SKM-1 (cell line): Measurements from ENCODE around the gene SMOC2.
"Not testable (repeated sequence)": the region's sequence is repeated elsewhere in the genome, so short reads cannot be mapped to it uniquely, and the experiment has no call there.

Experiments
- DNase-seq: peaks from one replicate; lab custom pipeline; 2025; ENCODE audit not compliant: unreplicated experiment; lab: John Stamatoyannopoulos, UW

Gene SMOC2

DNA sequence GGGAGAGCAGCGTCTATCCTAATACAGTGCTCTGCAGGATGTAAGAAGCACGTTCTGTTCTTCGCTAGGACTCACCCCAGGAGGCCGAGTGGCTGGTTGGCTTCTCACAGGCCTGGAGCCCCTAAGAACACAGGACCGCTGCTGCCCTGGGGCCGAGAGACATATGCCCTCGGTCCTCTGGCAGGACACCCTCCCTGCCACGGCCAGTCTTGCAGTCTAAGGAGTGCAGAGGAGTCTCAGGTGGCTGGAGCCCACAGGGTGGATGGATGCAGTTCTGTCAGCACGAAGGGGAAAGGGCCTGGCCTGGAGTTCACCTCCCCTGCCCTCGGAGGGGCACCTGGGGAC lies 96.5 kb downstream of the SMOC2 start:
- no peak for DNase-seq

DNA sequence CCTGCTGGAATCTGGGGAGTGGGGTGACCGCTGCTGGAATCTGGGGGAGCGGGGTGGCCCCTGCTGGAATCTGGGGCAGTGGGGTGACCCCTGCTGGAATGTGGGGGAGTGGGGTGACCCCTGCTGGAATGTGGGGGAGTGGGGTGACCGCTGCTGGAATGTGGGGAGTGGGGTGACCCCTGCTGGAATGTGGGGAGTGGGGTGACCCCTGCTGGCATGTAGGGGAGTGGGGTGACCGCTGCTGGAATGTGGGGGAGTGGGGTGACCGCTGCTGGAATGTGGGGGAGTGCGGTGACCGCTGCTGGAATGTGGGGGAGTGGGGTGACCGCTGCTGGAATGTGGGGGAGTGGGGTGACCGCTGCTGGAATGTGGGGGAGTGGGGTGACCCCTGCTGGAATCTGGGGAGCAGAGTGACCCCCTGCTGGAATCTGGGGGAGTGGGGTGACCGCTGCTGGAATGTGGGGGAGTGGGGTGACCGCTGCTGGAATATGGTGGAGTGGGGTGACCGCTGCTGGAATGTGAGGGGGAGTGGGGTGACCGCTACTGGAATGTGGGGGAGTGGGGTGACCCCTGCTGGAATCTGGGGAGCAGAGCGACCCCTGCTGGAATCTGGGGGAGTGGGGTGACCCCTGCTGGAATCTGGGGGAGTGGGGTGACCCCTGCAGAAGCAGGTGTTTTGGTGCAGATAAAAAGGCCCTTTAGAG lies 97.4 kb downstream of the SMOC2 start:
- not testable (repeated sequence) for DNase-seq

DNA sequence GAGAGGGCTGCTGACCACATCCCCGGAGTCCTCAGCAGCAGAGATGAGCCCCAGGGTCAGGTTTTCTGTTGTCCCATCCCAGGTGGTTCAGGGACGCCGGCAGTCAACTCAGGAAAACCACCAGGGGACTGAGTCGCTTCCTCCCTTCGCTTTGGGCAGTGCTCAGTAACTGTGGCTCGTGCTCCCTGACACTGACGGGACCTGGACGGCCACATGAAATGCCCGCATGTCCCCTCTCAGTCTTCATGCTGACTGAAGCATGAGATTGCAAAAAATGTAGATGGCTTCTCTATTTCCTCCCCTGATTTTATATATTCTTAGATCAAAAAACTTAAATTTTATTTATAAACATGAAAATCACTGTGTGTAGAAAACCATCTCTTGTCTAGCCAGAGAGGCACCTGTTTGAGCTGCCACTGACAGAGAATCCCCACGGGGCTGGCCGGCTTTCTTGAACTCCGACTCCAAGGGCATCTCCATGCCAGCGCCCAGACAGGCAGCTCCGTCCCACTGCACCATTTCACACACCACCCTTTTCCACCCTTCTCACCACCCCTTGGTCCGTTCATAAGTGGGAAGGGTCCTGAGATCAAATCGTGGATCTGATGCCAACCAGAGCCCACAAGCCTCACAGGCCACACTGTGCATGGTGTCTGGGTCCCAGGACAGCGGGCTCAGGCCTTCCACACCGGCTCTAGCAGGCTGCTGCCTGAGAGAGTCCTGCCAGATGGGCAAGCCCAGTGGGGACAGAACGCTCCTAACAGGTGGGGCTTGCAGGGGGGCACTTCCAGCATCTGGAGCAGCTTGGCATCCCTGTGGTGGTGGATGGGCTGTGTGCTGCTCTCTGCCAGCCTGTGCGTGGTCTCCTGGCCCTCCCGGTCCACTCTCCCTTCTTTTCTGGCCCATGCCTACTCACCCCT lies 98.2 kb downstream of the SMOC2 start:
- no peak for DNase-seq

DNA sequence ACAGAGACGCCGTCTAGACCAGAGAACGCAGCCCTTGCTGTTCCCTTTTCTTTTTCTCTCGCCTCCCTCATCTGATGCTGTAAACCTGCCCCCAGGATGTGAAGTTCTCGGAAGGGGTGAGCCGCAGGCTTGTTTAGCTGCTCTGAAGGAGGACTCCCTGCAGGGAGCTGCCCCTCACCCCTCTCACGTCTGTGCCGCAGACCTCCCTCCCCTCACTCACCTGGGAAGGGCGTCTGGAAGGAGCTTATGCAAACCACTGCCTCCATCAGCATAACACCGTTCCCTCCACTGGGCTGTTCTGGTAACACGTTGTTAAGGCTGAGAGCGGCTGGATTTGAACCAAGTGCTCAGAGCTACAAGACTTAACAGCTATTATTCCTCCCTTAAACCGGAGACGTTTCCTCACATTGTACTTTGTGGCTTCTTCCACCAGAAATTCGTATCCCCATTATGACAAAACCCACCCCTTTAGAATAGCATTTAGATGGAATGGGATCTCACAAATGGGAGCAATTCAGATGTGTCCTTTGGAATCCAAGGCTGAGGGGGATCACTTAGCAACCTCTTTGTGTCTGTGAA lies 99.8 kb downstream of the SMOC2 start:
- no peak for DNase-seq

DNA sequence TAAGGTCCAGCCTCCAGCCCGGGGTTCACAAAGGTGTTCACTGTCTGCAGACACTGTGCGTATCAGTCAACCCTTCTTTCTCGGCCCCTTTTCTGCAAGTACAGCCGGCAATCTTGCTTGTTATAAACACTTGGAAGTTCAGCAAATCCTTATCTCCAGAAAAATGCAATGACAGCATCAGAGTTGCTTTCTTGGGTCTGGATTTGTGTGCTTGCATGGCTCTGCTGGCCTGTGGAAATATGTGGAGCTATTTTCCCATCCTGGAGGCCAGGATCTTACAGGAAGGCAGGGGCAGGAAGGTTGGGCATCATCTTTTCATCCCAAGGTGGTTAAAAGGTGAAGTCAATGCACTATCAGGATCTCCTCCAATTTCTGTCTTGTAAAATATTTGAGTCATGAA lies 100.3 kb downstream of the SMOC2 start:
- no peak for DNase-seq

DNA sequence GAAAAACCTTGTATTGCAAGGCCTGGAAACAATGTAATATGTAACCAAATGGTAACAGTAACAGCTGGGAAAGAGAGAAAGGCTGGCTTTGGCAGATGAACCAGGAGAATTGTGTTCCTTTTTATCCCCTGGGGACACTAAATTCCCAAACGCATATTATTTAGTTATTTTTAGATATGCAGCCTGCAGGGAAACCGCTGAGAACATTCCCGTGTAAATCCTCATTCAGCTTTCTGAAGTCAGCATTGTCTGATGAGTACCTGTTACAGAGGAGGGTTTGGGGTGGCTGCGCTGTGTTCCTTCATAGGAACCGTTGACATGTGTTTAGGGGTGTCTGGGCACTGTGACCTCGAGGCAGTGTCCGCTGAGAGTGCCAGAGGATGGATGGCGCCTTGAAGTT lies 101.3 kb downstream of the SMOC2 start:
- no peak for DNase-seq

DNA sequence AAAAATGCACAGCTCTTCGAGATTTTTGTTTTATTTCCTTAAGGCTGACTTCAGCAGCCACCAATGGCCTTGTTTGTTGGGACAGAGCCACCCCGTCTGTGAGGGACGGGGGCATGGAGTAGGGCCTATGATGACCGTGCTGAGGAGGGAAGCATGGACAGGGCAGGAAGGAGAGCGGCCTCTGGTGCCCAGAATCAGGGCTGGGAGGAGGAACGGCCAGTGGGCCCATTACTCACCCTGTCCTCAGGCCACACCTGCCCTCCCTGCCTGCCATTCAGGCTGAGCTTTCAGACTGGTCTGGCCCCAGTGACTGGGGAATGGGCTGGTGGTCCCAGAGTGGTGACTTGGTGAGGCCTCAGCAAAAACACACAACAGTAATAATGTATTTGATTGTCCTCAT lies 104.4 kb downstream of the SMOC2 start:
- DNase-seq: no peak

DNA sequence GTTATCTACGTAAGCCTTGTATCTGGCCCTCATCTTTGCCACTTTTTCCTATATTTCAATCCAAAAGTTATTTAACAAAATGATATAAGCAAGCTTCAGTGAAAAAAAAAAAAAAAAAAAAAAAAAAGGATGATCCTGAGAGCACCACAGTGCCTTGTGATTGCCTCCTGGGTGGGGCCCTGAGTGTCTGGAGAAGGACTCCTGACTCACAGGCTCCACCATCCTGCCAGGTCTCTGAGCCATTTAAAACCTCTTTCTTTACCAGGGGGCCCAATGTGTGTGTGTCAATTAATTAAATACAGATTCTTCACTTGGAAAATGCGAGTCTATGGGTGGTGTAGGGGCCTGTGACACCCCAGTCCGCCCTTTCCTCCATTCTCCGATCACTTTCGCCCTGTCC lies 105.2 kb downstream of the SMOC2 start:
- no peak for DNase-seq

DNA sequence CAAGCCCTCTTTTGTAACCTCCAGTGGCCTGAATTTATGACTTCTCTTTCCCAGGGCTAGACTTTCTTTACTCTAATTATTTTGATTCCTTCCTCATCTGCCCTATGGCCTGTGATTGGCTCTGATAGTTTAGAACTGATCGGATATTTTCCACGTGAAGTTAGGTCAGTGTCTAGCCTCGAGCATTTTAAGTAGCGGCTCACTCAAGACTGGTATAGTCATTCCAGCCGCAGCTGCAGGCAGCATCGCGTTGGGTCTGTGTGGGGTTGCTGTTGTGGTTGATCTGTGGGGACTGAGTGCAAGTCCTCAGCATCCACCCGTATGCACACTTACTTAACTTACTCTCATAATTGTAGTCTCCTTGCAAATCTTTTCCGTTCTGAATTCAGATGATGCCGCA lies 105.7 kb downstream of the SMOC2 start:
- no peak for DNase-seq

DNA sequence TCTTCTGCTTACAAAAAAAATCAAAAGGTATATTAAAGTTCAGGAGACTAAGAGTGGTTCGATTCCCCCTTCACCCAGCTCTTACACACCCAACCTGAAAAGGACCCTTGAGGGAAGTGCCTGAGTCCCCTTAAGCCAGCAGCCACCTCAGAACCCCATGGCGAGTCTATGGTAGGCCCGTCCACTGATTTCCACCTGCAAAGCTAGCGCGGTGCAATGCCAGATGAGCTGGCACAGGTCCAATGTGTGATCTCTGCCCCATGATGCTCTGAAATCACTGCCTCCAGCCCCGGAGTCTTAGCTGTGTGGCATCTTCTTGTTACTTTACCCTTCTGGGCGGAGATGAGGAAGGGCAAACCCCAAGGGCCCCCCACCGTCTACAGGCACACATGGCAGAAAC lies 109.3 kb downstream of the SMOC2 start:
- DNase-seq: no peak

DNA sequence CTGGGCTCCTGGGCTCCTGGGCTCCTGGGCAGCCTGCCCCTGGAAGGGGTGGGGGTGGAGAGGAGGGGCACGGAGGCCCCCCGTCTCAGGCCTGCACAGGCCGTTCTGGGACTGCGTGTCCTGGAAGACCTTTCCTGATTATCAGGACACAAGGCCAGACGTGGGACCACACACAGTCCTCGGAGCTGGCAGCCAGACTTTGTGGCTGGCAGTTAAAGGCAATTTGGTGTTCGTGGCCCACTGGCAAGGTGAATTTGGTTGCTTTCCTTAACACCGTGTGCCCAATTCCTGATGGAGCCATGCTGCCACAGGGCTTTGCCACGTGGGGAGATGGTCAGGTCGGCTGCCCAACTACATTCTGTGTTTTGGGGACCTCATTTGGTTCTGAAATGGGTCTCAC lies 113.5 kb downstream of the SMOC2 start:
- no peak for DNase-seq

DNA sequence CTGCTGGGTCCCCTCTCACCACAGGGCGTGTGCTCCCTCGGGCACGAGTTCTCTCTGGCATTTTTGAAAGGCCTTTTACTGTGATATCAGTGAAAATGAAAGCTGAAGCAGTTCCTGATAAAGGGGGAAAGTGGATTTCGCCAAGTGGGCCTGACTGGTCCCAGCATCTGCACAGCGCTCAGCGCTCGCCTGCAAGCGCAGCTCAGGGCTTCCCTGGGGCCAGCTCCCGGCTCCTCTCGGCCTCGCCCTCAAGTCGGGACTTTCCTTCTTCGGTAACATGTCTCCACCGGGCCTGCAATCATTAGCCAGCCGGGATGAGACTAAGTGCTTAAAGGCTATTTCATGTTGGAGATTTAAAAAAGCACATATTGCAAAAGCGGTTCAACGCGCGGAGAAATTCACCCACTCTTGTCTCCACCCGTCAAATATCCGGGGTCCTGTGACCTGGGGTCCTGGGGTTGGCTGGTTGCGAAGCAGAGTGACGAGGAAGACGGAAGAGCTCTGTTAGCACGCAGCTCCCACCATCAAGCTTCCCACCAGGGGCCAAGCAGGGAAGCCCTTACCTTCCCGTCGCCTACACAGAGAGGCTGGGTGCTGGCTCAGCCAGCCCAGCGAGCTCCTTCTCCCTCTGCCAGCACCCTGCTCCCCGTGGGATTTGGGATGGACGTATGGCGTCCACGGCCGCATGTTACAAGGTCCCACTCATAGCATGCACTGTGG lies 114.1 kb downstream of the SMOC2 start:
- DNase-seq: no peak

DNA sequence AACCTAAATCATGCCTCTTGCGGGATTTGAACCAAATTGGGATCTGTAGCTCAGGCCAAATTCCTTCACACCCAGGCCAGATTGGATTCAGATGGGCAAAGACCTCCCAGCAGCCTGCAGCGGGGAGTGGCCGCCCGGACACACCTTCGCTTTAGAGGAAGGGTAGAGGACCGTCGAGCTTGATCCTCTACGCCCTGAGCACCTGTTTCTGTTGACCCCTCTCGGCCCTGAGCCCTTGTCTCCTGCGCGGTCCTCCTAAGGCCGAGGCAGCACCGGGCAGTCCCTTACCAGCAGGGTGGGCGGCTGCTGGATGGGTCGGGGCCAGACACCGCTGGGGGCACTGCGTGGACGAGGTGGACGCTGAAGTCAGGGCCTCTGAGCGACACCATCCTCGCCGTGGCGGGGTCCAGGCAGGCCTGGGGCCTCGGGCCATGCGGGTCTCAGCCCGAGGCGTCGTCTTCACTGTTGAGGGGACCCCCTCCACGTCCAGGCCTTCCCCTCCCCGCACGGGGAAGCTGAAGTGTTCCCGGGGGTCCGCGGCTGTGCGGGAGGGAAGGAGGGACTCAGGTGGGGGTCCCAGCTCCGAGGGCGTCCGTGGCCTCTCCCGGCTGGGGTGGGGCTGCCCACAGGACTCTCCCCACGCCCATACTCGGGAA lies 114.8 kb downstream of the SMOC2 start:
- no peak for DNase-seq

DNA sequence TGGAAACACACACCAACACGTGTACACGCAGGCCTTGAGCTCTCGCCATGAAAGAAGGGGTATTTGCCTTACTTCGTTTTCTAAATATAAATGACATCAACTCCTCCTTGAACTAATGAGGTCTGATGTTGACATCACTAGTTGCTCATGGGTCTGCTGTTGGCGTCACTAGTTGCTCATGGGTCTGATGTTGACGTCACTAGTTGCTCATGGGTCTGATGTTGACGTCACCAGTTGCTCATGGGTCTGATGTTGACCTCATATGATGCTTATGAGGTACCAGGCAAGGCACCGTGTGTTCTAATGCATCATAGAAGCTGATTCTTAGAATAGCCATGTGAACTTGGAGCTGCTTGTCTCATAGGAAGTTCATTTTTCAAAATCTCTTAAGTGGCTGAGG lies 116.5 kb downstream of the SMOC2 start:
- DNase-seq: no peak

DNA sequence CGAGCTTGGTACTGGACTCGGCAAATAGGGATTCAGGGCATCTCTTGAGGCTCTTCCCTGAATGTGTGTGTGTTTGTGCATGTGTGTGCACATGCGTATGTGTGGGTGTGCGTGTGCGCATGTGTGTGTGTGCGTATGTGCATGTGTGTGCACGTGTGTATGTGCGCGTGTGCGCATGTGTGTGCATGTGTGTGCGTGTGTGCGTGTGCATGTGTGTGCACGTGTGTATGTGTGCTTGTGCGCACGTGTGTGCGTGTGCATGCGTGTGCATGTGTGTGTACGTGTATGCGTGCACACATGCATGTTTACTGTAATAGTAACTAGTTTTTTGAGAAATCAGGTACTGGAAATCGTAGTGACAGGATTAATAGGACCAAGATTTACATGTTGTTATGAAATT lies 117.7 kb downstream of the SMOC2 start:
- no peak for DNase-seq

DNA sequence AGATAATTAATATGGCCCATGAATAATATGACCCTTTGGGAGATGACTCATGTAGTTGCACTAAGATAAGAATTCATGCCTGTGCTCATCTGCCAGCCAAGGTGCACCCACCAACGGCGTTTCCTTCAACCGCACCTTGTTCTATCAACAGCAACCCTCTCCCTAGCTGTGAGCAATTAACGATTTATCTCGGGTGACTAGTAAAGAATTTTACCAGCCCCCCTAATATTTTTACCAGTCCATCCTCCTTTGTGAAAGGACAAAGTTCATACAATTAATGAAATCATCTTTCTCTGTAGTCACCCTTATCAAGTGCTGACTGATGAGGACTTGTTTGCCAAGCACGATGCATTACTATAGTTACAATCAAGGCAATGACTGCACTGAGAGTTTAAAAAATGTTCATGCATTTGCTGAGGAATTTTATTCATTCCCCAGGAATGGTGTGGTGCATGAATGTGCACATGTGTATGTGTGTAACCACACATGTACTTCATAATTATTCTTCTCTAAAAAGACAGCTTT lies 118.7 kb downstream of the SMOC2 start:
- DNase-seq: no peak

DNA sequence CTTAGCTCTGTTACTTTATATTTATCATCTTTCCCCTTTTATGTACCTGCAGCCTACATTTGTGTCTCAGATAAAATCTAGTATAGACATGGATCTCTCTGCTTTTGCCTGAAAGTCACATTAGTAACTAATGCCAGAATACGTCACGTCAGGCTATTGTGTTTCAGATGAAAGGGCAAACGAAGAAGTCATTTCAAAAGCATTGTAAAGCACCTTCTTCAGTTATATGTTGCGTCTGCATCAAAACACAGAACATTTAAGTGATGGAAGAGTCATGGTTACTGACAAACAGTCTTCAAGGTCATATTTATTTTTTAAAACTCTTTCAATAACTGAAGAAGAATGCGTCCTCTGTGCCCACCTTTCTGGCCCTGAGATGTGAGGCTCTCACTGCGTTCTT lies 119.1 kb downstream of the SMOC2 start:
- DNase-seq: no peak

DNA sequence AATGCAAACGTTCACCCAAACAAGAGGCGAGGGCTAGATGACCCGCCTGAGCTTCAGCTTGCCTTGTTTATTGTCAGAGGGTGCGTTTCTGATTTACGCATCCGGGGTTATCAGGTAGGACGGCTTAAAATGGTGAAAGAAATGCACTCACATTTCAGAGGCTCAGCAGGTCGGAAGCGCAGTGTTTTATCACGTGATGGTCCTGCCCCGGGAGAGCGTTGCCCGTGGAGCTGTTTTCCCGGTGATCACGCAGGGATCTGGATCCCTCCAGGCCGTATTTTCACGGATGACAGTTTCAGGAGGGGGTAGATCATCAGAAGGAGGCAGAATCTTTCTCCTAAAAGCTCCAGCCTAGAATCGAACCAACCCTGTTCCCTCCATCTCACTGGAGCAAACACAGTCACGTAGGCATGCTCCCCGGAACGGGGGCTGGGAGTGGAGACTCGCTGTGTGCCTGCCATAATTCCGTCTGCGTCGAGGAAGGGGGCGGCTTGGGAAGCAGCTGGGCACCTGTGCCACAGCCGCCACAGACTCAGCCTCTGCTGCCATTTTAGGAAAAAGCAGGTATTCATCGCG lies 121.7 kb downstream of the SMOC2 start:
- DNase-seq: no peak

DNA sequence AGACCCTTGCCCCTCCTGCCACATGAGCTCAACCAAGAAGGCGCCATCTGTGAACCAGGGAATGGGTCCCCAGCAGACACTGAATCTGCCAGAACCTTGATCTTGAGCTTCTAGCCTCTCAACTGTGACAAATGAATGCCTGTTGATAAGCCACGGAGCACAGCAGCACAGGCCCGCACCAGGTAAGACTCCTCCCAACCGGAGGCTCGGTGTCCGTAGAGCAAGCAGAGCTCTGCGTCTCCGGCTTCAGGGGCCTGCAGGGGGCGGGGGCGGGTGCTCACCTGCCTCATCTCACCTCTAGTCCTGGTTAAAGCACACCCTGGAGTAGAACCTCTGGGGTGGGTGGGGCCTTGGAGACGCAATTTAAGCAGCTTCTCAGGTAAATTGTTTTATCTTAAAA lies 122.7 kb downstream of the SMOC2 start:
- DNase-seq: no peak

DNA sequence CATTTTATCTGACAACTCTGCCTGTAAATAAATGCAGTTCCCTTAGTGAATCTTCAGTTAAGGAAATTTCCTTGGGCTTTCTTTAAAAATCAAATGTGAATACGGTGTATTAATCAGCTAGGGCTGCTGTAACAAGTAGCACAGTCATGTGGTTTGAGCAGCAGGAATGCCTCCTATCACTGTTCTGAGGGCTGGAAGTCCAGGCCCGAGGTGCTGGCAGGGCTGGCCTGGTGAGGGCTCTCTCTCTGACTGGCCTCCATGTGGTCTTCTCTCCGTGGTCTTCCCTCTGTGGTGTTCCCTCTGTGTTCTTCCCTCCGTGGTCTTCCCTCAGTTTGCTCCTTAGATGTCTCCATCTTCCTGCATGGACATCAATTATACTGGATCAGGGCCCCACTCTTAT lies 124.1 kb downstream of the SMOC2 start:
- DNase-seq: no peak

DNA sequence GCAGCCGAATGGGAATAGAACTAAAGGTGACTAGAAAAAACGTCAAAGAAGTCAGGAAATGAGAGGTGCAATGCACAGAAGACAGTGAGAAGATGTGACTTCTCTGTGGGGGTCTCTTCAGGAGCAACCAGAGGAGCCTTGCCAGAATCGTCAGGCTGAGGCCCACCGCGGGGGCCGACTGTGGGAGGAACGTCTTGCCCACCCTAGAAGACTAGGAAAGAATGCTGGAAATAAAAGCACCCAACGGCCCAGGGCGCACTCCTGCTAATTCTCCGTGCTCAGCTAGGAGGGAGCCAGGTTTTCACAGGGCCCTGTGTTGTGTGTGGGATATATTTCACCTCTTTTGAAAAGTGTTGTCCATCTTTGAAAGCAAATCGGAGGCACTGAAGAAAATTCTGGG lies 129.2 kb downstream of the SMOC2 start:
- DNase-seq: no peak
